GM23338 (cell line): Measurements from ENCODE around the gene VTA1.

Experiments
- EZH2 ChIP-seq: fragments of 200-600 bp; sonication (generic); IDR thresholded peaks from one replicate; pipeline ENCODE4 v1.8.0; 2017; ENCODE audit warnings: antibody characterized with exemption, mild to moderate bottlenecking, low read depth; ENCODE audit not compliant: unreplicated experiment
- POLR2AphosphoS5 ChIP-seq: IDR thresholded peaks from 2 replicates; pipeline ENCODE4 v1.6.1; 2016; ENCODE audit warnings: antibody characterized with exemption, low read depth
- STAT1 ChIP-seq: IDR thresholded peaks from one replicate; pipeline ENCODE4 v1.6.1; 2016; ENCODE audit warnings: antibody characterized with exemption; ENCODE audit not compliant: unreplicated experiment
- ZNF114 ChIP-seq: fragments of 250-450 bp; sonication (Bioruptor Pico); IDR thresholded peaks from 2 replicates; pipeline ENCODE4 v1.5.0; 2020; ENCODE audit warnings: mild to moderate bottlenecking, moderate library complexity
- ZNF331 ChIP-seq: fragments of 250-450 bp; sonication (Bioruptor Pico); IDR thresholded peaks from 2 replicates; pipeline ENCODE4 v1.5.0; 2020; ENCODE audit warnings: low read depth, mild to moderate bottlenecking, moderate library complexity
- TF ChIP-seq, protein P1 (sequence below), 2 experiments: fragments of 200-600 bp in 1 of 2; sonication (generic) in 1 of 2; conservative IDR thresholded peaks; 2 replicates each; pipeline versions ENCODE4 v1.5.1 to v1.6.1; 2016 to 2017; ENCODE audit warnings: antibody characterized with exemption in 2 of 2, low read depth in 2 of 2, mild to moderate bottlenecking in 2 of 2, moderate library complexity in 1 of 2

DNA sequence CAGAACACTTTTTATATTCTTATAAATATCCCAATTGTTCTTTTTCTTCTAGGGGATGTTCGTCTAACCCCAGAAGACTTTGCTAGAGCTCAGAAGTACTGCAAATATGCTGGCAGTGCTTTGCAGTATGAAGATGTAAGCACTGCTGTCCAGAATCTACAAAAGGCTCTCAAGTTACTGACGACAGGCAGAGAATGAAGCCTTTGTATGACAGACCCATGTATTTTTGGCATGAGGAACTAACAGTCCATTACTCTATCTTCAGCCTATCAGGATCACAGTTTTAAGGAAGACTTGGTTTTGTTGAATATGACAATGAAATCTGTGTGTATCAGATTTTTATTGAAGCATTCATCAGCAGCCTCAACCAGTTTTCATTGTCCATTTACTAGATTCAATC is 71.4 kb downstream of the VTA1 start:
- TF ChIP-seq, protein P1, sequence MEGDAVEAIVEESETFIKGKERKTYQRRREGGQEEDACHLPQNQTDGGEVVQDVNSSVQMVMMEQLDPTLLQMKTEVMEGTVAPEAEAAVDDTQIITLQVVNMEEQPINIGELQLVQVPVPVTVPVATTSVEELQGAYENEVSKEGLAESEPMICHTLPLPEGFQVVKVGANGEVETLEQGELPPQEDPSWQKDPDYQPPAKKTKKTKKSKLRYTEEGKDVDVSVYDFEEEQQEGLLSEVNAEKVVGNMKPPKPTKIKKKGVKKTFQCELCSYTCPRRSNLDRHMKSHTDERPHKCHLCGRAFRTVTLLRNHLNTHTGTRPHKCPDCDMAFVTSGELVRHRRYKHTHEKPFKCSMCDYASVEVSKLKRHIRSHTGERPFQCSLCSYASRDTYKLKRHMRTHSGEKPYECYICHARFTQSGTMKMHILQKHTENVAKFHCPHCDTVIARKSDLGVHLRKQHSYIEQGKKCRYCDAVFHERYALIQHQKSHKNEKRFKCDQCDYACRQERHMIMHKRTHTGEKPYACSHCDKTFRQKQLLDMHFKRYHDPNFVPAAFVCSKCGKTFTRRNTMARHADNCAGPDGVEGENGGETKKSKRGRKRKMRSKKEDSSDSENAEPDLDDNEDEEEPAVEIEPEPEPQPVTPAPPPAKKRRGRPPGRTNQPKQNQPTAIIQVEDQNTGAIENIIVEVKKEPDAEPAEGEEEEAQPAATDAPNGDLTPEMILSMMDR (conservative IDR thresholded peaks at IDR 0.05; ENCODE audit: low read depth in 2 of 2): no peak
- TF ChIP-seq EZH2: no peak
- TF ChIP-seq STAT1: no peak
- no peak for TF ChIP-seq POLR2AphosphoS5
- TF ChIP-seq ZNF114: no peak
- TF ChIP-seq ZNF331: no peak
